ENCODE results near the gene PVR.

The PVR gene

DNA sequence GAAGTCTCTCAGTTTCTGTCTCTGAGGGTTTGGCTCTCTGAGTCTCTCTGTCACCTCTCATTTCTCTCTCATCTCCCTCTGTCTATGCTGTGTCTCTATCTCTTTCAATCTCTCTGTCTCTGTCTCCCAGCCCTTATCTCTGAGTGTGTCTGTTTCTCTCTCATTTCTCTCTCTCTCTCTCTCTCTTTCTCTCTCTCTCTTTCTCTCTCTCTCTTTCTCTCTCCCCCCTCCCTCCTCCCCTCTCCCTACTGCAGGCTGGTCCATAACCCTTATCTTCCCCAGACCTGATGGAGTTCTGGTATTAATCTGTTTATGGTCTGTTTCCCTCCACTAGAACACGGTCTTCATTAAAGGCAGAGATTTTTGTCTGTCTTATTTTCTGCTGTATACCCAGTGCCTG is 1.3 kb upstream of the PVR start:
- DNase-seq (ENCODE audit: low read depth in 2 of 2, low spot score in 1 of 2), result no peak

DNA sequence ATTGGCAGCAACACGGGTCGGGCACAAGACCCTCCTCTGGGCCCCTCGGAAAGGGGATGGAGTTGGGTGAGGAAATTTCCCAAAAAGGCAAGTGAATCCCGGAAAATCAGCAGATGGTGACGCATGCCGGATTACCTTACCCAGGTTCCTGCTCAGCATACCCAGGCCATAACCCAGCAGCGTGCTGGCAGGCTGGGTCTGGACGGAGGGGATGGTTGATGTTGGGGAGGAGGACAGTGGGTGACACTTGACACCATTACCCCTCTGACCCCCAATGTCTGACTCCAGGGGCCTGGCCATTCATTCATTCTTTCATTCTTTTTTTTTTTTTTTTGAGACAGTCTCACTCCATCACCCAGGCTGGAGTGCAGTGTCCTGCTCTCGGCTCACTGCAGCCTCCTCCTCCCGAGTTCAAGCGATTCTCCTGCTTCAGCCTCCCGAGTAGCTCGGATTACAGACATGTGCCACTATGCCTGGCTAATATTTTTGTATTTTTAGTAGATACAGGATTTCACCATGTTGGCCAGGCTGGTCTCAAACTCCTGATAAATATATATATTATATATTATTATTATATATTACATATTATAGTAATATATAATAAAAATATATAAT is 799 bp downstream of the PVR start:
- DNase-seq (ENCODE audit: low read depth in 2 of 2, low spot score in 1 of 2), result no peak

DNA sequence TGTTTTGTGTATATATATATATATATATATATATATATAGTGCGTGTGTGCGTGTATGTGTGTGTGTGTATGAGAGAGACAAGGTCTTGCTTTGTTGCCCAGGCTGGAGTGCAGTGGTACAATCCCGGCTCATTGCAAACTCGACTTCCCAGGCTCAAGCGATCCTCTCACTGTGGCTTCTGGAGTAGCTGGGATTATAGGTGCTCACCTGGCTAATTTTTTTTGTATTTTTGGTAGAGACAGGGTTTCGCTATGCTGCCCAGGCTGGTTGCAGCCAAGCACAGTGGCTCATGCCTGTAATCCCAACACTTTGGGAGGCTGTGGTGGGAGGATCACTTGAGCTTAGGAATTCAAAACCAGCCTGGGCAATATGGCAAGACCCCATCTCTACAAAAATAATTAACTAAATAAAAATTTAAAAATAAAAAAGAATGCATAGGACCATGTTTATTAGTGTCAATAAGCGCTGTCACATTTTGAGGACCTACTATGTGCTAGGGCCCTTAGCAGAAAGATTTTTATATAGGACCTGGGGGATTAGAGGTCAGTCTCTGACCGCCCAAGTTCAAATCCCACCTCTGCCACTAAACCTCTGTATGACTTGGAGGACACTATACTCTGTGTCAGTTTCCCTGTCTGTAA is 1.8 kb downstream of the PVR start:
- no peak for DNase-seq (ENCODE audit: low read depth in 2 of 2, low spot score in 1 of 2)

DNA sequence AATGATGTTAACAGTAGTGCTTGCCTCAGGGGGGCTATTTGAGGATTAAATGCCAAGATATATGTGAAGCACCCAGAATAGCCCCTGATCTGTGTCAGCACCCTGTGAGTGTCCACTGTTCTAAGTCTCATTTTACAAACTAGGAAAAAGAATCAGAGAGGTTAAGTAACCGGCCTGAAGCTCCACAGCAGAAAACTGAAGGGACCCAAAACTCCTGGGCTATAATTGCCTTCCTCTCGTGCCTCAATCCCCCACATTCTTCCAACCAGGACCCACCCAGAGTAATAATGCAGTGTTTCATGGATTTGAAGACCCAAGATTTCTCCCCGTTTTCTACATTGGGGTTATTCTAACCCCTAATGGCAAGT is 2.3 kb downstream of the PVR start:
- no peak for DNase-seq (ENCODE audit: low read depth in 2 of 2, low spot score in 1 of 2)

DNA sequence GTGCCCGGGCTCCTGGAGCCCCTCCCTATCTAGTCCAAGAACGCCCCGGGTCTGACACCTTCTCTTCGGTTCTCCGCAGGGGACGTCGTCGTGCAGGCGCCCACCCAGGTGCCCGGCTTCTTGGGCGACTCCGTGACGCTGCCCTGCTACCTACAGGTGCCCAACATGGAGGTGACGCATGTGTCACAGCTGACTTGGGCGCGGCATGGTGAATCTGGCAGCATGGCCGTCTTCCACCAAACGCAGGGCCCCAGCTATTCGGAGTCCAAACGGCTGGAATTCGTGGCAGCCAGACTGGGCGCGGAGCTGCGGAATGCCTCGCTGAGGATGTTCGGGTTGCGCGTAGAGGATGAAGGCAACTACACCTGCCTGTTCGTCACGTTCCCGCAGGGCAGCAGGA is 3.4 kb downstream of the PVR start:
- DNase-seq (ENCODE audit: low read depth in 2 of 2, low spot score in 1 of 2), result no peak

DNA sequence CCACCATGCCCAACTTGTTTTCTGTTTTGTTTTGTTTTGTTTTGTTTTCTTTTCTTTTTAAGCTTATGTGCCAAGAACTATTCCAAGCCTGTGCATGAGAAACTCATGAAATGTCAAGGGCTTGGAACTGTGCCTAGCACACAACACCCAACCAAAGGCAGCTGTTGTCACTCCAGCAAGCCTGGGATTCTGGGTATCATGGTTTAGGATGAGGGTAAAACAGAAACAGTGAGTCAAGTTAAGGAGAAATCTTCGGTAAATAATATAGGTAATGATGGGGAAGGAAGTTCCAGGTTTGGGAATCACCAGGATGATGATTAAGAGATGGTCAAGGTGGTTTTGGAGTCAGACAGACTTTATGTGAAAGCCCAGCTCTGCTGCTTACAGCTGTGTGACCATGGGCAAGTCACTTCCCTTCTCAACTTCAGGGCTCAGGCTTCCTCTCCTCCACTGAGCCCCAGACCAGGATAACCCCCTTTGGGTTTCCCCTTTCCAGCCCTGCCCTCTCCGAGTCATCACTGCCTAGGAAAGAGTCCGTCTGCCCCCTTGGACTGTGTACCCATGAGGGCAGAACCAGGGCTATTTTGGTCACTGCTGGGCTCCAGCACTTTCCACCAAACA is 5.0 kb downstream of the PVR start:
- no peak for DNase-seq (ENCODE audit: low read depth in 2 of 2, low spot score in 1 of 2)

DNA sequence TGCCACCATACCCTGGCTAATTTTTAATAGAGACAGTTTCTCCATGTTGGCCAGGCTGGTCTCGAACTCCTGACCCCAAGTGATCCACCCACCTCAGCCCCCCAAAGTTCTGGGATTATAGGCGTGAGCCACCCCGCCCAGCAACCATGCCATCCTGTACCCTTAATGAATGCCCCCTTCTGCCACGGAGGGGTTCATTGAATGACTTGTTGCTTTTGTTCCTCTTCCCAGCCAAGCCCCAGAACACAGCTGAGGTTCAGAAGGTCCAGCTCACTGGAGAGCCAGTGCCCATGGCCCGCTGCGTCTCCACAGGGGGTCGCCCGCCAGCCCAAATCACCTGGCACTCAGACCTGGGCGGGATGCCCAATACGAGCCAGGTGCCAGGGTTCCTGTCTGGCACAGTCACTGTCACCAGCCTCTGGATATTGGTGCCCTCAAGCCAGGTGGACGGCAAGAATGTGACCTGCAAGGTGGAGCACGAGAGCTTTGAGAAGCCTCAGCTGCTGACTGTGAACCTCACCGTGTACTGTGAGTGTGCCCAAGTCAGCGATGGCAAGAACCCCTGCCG is 6.0 kb downstream of the PVR start:
- DNase-seq (ENCODE audit: low read depth in 2 of 2, low spot score in 1 of 2), result no peak

DNA sequence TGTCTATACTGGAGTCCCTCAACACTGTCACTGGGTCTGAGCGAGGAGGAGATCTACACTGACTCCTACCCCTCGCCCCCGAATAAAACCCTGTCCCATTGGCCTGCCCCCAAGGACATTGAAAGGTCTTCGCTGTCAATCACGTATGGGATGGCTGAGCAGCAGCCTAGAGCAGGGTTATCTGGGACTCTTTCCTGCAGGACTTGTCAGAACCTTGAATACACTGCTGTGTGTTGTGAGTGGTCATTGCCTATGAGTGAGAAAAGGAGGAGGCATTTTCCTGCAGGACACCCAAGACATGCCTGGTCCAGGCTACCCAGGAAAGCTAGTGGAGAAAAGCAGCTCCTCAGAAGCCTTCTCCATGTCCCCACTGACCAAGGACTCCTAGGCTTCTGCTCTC is 9.6 kb downstream of the PVR start:
- no peak for DNase-seq (ENCODE audit: low read depth in 2 of 2, low spot score in 1 of 2)

DNA sequence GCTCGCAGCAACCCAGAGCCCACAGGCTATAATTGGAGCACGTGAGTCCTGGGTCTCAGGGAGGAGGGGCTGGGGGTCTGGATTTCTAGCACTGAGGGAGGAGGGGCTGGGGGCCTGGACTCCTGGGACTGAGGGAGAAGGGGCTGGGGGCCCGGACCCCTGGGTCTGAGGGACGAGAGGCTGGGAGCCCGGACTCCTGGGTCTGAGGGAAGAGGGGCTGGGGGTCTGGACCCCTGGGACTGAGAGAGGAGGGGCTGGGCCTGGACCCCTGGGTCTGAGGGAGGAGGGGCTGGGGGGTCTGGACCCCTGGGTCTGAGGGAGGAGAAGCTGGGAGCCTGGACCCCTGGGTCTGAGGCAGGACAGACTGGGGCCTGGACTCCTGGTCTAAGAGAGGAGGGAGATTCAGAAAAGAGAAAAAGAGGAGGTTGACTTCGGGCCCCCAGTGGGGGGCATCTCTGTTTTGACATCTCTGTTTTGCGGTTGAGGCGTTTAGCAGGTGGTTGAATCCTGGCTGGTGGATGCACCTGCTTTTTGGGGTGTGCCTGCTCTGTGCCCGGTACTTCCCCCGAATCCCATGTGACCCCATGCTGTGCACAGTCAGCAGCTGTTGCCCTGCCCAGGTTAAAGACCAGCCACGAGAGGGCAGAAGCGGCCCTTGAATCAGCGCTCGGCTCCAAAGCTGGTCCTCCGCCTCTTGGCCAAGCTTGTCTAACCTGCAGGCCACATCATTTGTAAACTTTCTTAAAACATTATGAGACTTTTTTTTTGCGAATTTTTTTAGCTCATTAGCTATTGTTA is 10.5 kb downstream of the PVR start:
- peak; percentile 10 to 43 for DNase-seq (ENCODE audit: low read depth in 2 of 2, low spot score in 1 of 2)

DNA sequence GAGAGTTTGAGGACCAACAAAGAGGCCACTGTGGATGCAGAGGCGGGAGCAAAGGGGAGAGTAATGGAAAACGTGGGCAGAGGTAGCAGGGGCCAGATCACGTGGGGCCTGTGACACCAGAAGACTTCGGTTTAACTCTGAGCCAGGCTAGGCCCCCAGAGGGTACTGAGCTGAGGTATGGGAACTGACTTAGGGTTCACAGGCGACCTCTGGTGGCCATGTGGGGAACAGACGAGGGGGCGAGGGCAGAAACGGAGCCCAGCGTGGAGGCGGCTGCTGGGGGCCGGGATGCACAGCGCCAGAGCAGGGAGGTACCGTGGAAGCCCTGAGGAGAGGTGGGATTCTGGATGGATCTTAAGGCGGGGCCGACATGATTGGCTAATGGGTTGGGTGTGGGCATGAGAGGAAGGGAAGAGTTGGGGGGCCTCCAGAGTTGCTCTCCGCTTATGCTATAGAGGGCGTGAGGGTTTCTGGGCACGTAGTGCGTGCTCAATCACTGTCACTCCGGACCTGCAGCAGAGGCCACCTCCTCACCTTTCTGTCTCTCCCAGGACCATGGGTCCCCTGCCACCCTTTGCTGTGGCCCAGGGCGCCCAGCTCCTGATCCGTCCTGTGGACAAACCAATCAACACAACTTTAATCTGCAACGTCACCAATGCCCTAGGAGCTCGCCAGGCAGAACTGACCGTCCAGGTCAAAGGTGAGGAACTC is 13.7 kb downstream of the PVR start:
- DNase-seq (ENCODE audit: low read depth in 2 of 2, low spot score in 1 of 2), result peak; percentile 30 to 34

DNA sequence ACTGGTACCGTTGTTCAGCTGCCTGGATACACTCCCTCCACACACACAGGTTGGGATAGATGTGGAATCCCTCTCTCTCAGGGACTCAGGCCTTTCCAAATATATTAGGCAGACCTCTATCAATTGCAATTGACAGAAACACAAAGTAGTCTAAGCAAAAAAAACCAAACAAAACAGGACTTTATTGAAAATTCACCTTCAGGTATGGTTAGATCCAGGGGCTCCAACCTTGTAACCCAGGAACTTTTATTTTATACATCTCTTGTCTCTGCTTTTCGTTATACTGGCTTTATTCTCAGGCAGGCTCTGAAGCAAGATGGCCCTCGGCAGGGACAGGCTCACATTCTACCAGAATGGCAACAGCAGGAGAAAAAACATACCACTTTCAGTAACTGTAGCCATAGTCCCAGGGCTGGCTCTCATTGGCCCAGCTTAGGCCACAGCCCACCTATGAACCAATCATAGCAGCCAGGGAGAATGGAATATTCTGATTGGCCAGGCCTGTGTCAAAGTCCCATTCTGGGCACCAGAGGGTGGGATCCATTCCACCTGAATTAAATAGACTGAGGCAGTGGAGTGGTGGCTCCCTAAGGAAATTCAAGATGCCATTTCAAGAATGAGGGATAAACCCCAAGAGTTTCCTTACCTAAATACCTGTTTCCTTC is 14.5 kb downstream of the PVR start:
- DNase-seq (ENCODE audit: low read depth in 2 of 2, low spot score in 1 of 2), result no peak

DNA sequence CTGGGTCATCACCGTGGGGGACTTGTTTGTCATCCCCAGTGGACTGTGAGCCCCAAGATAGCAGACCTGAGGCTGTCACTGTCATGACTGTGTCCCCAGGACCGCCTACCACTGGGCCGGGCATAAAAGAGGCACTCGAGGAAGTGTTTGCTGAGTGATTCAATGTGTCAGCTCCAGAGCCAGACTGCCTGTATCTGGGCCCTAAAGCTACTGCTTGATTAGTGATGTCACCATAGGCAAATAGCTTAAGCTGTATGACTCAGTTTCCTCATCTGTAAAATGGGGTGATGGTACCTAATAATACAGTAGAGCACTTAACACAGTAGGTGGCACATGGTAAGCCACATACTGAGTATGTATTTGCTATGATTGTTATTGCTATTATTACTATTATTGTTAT is 16.4 kb downstream of the PVR start:
- no peak for DNase-seq (ENCODE audit: low read depth in 2 of 2, low spot score in 1 of 2)

DNA sequence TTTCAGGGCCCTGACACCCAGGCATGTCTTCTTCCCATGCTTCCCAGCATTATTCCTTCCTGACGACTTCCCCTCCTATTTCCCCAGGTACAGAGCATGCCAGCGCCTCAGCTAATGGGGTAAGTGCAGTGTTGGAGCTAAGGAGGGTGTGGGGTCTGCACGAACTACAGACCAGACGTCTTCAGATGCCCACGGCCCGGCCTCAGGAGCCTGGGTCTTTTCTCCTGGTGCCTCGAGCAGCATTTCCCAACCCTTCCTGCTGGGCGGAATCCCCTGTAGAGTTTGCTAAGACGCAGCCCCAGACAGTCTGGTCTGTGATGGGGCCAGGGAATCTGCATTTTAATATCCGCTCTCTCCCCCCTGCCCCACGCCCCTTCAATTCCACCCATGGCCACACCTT is 17.5 kb downstream of the PVR start:
- no peak for DNase-seq (ENCODE audit: low read depth in 2 of 2, low spot score in 1 of 2)

DNA sequence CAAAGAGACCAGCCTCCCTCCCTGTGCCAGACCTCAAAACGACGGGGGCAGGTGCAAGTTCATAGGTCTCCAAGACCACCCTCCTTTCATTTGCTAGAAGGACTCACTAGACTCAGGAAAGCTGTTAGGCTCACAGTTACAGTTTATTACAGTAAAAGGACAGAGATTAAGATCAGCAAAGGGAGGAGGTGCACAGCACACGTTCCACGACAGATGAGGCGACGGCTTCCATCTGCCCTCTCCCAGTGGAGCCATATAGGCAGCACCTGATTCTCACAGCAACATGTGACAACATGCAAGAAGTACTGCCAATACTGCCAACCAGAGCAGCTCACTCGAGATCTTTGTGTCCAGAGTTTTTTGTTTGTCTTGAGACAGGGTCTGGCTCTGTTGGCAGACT is 18.2 kb downstream of the PVR start:
- no peak for DNase-seq (ENCODE audit: low read depth in 2 of 2, low spot score in 1 of 2)

DNA sequence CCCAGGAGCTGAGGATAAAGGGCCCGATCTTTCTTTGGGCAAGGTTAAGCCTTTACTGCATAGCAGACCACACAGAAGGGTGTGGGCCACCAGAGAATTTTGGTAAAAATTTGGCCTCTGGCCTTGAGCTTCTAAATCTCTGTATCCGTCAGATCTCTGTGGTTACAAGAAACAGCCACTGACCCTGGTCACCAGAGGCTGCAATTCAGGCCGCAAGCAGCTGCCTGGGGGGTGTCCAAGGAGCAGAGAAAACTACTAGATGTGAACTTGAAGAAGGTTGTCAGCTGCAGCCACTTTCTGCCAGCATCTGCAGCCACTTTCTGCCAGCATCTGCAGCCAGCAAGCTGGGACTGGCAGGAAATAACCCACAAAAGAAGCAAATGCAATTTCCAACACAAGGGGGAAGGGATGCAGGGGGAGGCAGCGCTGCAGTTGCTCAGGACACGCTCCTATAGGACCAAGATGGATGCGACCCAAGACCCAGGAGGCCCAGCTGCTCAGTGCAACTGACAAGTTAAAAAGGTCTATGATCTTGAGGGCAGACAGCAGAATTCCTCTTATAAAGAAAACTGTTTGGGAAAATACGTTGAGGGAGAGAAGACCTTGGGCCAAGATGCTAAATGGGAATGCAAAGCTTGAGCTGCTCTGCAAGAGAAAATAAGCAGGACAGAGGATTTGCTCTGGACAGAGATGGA is 19.1 kb downstream of the PVR start:
- DNase-seq (ENCODE audit: low read depth in 2 of 2, low spot score in 1 of 2), result no peak

DNA sequence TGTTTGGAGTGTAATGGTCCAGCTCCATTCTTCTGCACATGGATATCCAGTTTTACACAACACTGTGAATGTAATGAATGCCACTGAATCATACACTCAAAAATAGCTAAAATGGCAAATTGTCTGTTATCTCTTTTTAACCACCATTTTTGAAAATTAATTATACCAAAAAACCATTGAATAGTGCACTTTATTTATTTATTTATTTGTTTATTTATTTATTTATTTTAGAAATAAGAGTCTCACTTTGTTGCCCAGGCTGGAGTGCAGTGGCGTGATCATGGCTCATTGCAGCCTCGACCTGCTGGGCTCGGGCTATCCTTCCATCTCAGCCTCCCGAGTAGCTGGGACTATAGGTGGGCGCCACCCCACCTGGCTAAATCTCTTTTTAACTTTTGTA is 20.3 kb downstream of the PVR start:
- DNase-seq (ENCODE audit: low read depth in 2 of 2, low spot score in 1 of 2), result no peak

DNA sequence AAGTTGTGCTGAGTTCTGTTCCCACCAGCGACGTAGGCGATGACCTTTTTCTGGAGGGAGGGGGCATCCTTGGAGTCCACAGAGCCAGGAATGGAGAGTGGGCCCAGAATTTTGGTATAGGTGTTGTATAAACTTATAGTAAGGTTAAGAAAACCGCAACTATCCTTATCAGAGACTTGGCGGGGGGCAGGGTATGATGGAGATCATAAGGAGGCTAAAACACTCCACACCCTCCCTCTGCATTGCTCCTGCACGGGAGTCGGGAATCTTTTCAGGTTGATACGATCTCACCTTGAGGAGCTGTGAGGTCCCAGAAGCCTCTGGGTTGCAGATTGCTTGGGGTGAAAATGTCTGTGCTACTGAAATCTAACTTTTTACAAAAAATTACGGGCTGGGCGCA is 21.3 kb downstream of the PVR start:
- DNase-seq (ENCODE audit: low read depth in 2 of 2, low spot score in 1 of 2), result no peak

DNA sequence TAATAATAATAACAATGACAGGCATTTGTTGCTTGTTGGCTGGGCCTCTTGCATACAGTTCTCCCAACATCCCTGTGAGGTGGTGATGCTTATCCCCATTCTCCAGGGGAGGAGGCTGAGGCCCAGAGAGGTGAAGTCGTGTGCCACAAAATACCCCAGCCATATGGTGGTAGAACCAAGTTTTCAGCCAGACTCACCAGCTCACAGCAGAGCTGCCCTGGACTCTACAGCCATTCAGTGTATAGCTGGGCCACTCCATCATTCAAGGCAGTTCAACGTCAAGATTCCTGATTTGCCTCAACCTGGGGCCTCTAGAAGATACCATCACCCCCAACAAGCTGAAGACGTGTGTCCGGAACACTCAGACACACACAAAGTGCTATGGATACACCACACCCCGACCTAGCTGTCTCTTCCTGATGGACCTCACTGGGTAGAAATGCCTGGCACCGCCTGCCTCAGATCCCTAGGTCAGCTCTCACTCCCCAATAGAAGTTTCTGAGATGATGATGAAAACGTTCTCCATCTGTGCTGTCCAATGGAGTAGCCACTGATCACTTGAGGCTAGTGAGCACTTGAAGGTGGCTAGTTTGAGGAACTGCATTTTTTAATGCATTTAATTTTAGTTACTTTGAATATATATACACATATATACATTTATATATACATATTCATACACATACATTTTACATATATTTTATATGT is 23.3 kb downstream of the PVR start:
- no peak for DNase-seq (ENCODE audit: low read depth in 2 of 2, low spot score in 1 of 2)

DNA sequence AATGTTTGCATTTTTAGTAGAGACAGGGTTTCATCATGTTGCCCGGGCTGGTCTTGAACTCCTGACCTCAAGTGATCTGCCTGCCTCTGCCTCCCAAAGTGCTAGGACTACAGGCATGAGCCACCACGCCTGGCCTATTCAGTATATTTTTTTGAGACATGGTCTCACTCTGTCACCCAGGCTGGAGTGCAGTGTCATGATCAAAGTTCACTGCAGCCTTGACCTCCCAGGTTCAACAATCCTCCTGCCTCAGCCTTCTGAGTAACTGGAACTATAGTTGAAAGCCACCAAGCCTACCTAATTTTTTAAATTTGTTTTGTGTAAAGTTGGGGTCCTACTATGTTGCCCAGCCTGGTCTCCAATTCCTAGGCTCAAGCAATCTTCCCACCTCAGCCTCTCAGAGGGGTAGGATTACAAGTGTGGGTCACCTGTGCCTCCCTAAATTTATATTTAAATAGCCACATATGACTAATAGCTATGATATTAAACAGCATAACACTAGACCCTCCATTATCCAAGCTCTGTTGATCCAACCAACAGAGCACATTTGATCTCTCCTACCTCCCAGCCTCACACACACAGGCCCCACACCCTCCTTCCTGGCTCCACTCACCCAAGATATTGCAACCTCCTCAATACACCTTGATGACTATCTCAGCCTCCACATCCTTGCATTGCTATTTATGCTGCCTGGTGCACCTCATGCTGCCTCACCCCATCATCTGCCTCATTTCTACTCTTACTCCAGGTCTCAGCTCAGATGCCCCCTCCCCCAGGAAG is 25.5 kb downstream of the PVR start:
- DNase-seq (ENCODE audit: low read depth in 2 of 2, low spot score in 1 of 2), result no peak
